Measurements from ENCODE around the gene TSPAN32. TPM values are rescaled to one million over a fixed set of nuclear protein-coding genes. Genes with fewer than 3 reads are reported as not detected.

Gene TSPAN32
- total and polyA plus RNA-seq, 10 of the 15 experiments (the other 5 are each of a cell fraction or from before 2014, with no cell fraction given): 0.08 TPM; not detected in 9

- DNase-seq (ENCODE audit: low read depth, low spot score) (no peak), ATAC-seq (no peak), FAIRE-seq (no peak)
- WGBS (ENCODE audit: insufficient coverage, insufficient replicate concordance, low lambda C conversion rate, missing lambda C conversion rate): 42% methylated on average over 17 of the region's 17 CpGs
- Histone ChIP-seq H3K4me3 (no peak overlapping the region), H2AFZ (ENCODE audit: control insufficient read depth, low read depth, low read length) (no peak overlapping the region), H3K27ac (ENCODE audit: control insufficient read depth, insufficient read depth) (no peak overlapping the region), H3K4me1 (ENCODE audit: control insufficient read depth, insufficient read depth, low read length) (no peaks in the 10 kb centered on the region), H3K9me3 (replicated peaks; ENCODE audit: control insufficient read depth, insufficient read depth, low read length) (no peaks in the 10 kb centered on the region), H3K9ac (ENCODE audit: control insufficient read depth, insufficient read depth, low read length) (no peak overlapping the region), H3K27me3 (replicated peaks in 1 of 2; ENCODE audit: control insufficient read depth in 2 of 2, insufficient read depth in 2 of 2, low read length in 1 of 2) (no peaks in the 10 kb centered on the region; a peak in 2 of 4 replicates), H4K20me1 (ENCODE audit: control insufficient read depth, insufficient read depth) (no peaks in the 10 kb centered on the region), H3K4me2 (ENCODE audit: control insufficient read depth, insufficient read depth) (no peak overlapping the region), H3K79me2 (ENCODE audit: control insufficient read depth, insufficient read depth, low read length) (no peaks in the 10 kb centered on the region), H3K36me3 (ENCODE audit: control insufficient read depth in 2 of 2, insufficient read depth in 2 of 2, low read length in 1 of 2) (no peaks in the 10 kb centered on the region)
- CTCF ChIA-PET: interaction anchor here (2.0 kb wide), 1 partner anchor 63 kb away, joined by 8 read pairs; no protein-coding TSS in a partner anchor
- SMC1A ChIA-PET (ENCODE audit: uncharacterized antibody, unreplicated experiment): interaction anchor here (1.1 kb wide), 1 partner anchor 10 kb away, joined by 5 read pairs; the partner anchor contains the start of gene CD81
- POLR2A ChIA-PET: interaction anchor here (1.4 kb wide), 1 partner anchor 10 kb away, joined by 5 read pairs; the partner anchor contains the start of gene CD81
- RAD21 ChIA-PET (ENCODE audit: unreplicated experiment): no interaction called here
- in situ Hi-C loops (cut with MboI) (no loop called here), intact Hi-C loops (cut with micrococcal nuclease; ENCODE audit: unreplicated experiment) (no loop called here)
- no TSS peak for BruUV-seq (replicated peaks)
- TF ChIP-seq MLLT1 (IDR thresholded peaks at IDR 0.05) (no peak), HCFC1 (IDR thresholded peaks at IDR 0.05; ENCODE audit: low read length) (no peak), HSF1 (IDR thresholded peaks at IDR 0.05; ENCODE audit: low read depth, low read length) (no peak), ZBTB40 (IDR thresholded peaks at IDR 0.05; ENCODE audit: borderline replicate concordance) (no peak), HDAC6 (IDR thresholded peaks at IDR 0.05; ENCODE audit: unreplicated experiment) (no peak), USF2 (IDR thresholded peaks at IDR 0.05; ENCODE audit: borderline replicate concordance, low read depth, low read length) (no peak), RFX5 (IDR thresholded peaks at IDR 0.05; ENCODE audit: low read depth, low read length) (no peak), MAX (IDR thresholded peaks at IDR 0.05; ENCODE audit: low read depth, low read length) (no peak), YBX1 (IDR thresholded peaks at IDR 0.05) (no peak), POLR2AphosphoS2 (IDR thresholded peaks at IDR 0.05; ENCODE audit: low read depth, low read length) (no peak), RAD21 (IDR thresholded peaks at IDR 0.05; ENCODE audit: insufficient read depth, low read depth, low read length) (no peak), ZNF24 (IDR thresholded peaks at IDR 0.05) (no peak), USF1 (IDR thresholded peaks at IDR 0.05; ENCODE audit: borderline replicate concordance, extremely low read length, insufficient read depth, low read depth, low read length) (no peak)
Measured at GRCh38 chr11:2367266-2368160, 65.7 kb downstream of the TSPAN32 start.

Data from GM12878 (cell line).